SK-N-MC (cell line): ENCODE results near the gene FASTKD2.

Experiments used
- DNase-seq: peaks from one replicate; pipeline ENCODE4 v3.0.0-alpha.2; 2011; ENCODE audit warnings: low read depth, low spot score
- H3K27ac ChIP-seq: fragments of 200-600 bp; sonication (generic); 2 replicates; pipeline ENCODE4 v1.5.1; 2016; ENCODE audit warnings: mixed run types
- H3K36me3 ChIP-seq: fragments of 200-600 bp; sonication (generic); 2 replicates; pipeline ENCODE4 v1.6.1; 2017; ENCODE audit warnings: antibody characterized with exemption, low read length, mixed read lengths; ENCODE audit not compliant: insufficient read depth
- H3K4me3 ChIP-seq: fragments of 200-600 bp; sonication (generic); 2 replicates; pipeline ENCODE4 v1.5.1; 2016
- H3K9ac ChIP-seq: fragments of 200-600 bp; sonication (generic); 2 replicates; pipeline ENCODE4 v1.8.0; 2017; ENCODE audit warnings: mixed run types, mixed read lengths; ENCODE audit not compliant: insufficient read length
- H3K9me3 ChIP-seq: fragments of 200-600 bp; sonication (generic); 2 replicates; pipeline ENCODE4 v1.6.1; 2017; ENCODE audit warnings: low read depth, mild to moderate bottlenecking, antibody characterized with exemption, low read length, moderate library complexity, mixed read lengths
- EZH2 ChIP-seq: fragments of 200-600 bp; sonication (generic); IDR thresholded peaks from one replicate; pipeline ENCODE4 v1.6.1; 2017; ENCODE audit warnings: antibody characterized with exemption
- FOXP2 ChIP-seq: optimal IDR thresholded peaks from 2 replicates; pipeline ENCODE3; 2011; ENCODE audit warnings: mild to moderate bottlenecking, moderate library complexity; ENCODE audit not compliant: insufficient read depth; ENCODE audit errors: extremely low read length, control extremely low read depth
- POLR2AphosphoS5 ChIP-seq: IDR thresholded peaks from 2 replicates; pipeline ENCODE4 v1.6.1; 2012; ENCODE audit warnings: mild to moderate bottlenecking, low read depth, low read length, borderline replicate concordance

The FASTKD2 gene

DNA sequence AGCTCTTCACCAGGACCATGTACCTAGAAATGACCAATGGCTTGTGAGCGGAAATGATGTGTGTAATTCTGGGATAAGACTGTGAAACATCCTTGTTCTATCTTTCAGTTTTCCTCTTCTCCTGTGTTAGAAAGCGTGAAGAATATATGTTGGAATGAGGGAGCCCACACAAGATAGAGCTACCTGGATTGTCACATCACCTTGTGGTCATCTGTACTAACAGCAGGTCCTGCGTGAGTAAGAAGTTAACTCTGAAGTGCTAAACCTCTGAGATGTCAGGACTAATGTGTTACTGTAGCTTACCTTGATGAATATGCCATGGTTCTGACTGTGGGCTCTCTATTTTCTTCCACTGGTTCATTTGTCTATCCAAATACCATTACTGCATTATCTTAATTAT lies 75.6 kb downstream of the FASTKD2 start:
- TF ChIP-seq FOXP2 (no peak), POLR2AphosphoS5 (no peak), EZH2 (no peak)
- Histone ChIP-seq H3K27ac (no peak overlapping the region), H3K9ac (no peak overlapping the region), H3K9me3 (no peaks in the 10 kb centered on the region), H3K4me3 (no peak overlapping the region), H3K36me3 (no peaks in the 10 kb centered on the region)
- no peak for DNase-seq
